ENCODE measurements around the gene GPR162.

GRCh38 chr12:6821591-6822425 is at the start of gene GPR162:
- TF ChIP-seq, protein P1, sequence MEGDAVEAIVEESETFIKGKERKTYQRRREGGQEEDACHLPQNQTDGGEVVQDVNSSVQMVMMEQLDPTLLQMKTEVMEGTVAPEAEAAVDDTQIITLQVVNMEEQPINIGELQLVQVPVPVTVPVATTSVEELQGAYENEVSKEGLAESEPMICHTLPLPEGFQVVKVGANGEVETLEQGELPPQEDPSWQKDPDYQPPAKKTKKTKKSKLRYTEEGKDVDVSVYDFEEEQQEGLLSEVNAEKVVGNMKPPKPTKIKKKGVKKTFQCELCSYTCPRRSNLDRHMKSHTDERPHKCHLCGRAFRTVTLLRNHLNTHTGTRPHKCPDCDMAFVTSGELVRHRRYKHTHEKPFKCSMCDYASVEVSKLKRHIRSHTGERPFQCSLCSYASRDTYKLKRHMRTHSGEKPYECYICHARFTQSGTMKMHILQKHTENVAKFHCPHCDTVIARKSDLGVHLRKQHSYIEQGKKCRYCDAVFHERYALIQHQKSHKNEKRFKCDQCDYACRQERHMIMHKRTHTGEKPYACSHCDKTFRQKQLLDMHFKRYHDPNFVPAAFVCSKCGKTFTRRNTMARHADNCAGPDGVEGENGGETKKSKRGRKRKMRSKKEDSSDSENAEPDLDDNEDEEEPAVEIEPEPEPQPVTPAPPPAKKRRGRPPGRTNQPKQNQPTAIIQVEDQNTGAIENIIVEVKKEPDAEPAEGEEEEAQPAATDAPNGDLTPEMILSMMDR (IDR thresholded peaks at IDR 0.05; ENCODE audit: poor library complexity), result no peak
- no peak for TF ChIP-seq EZH2 (IDR thresholded peaks at IDR 0.05; ENCODE audit: borderline replicate concordance)

Measured in hepatocyte (in vitro differentiated cells).